GM12875 (cell line): ENCODE measurements around the gene PAQR5.

Experiments used
- H3K4me3 ChIP-seq: one replicate; pipeline ENCODE4 v1.5.1; 2011; ENCODE audit warnings: low read depth, low read length, control low read depth
- CTCF ChIP-seq: IDR thresholded peaks from 2 replicates; pipeline ENCODE4 v1.5.1; 2011; ENCODE audit warnings: low read depth, mild to moderate bottlenecking, control low read depth, inconsistent platforms, low read length, moderate library complexity, borderline replicate concordance; ENCODE audit not compliant: insufficient read depth

The PAQR5 gene

GRCh38 chr15:69298697-69299441 lies at the start of gene PAQR5:
Gene PAQR5, plus strand, starts transcription at chr15:69298912. Its CDS starts 61,169 bp downstream, at chr15:69360081.
- H3K4me3 ChIP-seq, result no peak within 1 kb of the TSS
- no peak for TF ChIP-seq CTCF

- H3K4me3 ChIP-seq, result no peak overlapping the region
- TF ChIP-seq CTCF, result no peak
Observed at GRCh38 chr15:69253156-69253555, 45.6 kb upstream of the PAQR5 start.

- no peak overlapping the region for H3K4me3 ChIP-seq
- peak; percentile 16; the same call in 1 of the 2 replicates for TF ChIP-seq CTCF
Observed at GRCh38 chr15:69265347-69265955, 33.3 kb upstream of the PAQR5 start.

- TF ChIP-seq CTCF, result no peak
- H3K4me3 ChIP-seq, result no peak overlapping the region
Observed at GRCh38 chr15:69271217-69271616, 27.5 kb upstream of the PAQR5 start.

GRCh38 chr15:69272139-69272538 lies 26.6 kb upstream of the PAQR5 start:
- H3K4me3 ChIP-seq, result no peak overlapping the region
- no peak for TF ChIP-seq CTCF

- H3K4me3 ChIP-seq, result no peak overlapping the region
- no peak for TF ChIP-seq CTCF
Observed at GRCh38 chr15:69272891-69273290, 25.8 kb upstream of the PAQR5 start.
